Measurements from ENCODE around the gene CDC25C.

CDC25C gene

DNA sequence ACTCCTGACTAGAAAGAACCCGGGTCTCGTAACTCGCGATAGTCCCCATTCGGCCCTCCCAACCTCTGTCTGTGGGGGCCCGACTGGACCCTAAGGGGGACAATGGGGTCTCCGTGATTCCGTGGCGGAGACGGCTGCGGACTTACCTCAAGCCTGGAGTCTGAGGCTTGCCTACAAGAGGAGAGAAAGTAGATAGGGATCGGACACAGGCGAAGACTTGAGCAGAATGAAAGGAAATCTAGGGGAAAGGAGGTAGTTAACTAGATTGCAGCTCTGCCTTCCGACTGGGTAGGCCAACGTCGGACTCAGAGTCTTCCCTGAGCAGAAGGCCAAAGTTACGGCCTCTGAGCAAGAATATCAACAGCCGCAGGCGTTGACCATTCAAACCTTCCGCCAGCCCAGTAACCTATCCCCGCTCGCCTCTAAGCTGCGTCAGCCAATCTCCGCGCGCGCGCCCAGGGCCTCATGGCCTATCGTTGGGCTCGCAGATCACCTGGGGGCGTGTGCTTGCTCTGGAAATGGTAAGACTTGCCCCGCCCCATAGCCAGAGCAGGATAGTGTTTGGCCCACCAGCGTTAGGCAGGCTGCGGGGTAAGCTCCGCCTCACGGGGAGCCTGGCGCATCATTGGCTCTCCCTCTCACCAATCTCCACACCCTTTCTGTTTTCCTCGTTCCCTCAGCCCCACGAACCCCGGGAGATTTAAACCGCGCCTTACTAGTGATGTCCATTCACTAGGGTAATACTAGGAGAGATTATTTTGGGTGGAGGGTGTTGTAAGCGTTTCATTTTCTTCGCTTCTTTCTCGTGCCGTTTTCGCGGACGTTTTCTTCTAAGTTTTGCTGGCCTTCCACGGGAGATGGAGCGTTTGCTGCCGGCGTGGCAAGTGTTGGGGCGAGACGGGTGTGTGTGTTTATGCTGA, at the start of gene CDC25C:
Gene CDC25C, minus strand, starts transcription at position 356 of the 920 bp plus-strand sequence. CDS start 624 bp downstream, outside the sequence.
- DNase-seq (ENCODE audit: low read depth in 2 of 3, low spot score in 2 of 3) = peak; percentile 86 to 91 (median 89)

DNA sequence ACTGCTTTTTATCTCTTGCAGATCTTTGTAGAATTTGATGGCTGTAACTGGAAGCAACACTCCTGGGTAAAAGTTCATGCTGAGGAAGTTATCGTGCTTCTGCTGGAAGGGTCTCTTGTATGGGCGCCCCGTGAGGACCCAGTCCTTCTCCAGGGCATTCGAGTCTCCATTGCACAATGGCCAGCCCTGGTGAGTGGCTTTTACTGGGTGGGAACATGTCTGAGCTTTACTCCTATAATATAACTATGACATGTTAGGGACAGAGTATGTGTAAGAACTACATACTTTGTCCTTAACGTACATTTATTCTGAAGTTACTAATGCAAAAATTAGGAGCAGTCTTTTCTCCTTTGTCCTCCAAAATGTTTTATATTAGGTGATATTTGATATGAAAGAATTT, 41.0 kb upstream of the CDC25C start:
- DNase-seq (ENCODE audit: low read depth in 2 of 3, low spot score in 2 of 3) = no peak

DNA sequence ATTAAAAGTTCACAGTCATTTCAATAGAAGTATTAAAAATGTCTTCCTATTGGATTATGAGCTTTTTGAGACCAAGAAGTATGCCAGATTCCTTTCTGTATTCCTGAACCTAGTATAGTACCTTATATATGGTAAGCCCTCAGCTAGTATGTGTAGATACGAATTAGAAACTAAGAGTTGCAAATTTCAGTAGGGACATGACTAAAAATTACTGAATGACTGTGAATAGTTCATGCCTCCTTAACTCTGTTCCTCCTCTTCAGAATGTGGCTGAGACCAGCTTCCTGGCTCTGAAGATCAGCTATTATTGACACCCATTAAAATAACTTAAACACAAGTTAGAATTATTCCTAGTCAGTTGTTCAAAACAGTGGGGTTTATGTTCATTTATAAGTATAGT, 40.6 kb upstream of the CDC25C start:
- no peak for DNase-seq (ENCODE audit: low read depth in 2 of 3, low spot score in 2 of 3)

DNA sequence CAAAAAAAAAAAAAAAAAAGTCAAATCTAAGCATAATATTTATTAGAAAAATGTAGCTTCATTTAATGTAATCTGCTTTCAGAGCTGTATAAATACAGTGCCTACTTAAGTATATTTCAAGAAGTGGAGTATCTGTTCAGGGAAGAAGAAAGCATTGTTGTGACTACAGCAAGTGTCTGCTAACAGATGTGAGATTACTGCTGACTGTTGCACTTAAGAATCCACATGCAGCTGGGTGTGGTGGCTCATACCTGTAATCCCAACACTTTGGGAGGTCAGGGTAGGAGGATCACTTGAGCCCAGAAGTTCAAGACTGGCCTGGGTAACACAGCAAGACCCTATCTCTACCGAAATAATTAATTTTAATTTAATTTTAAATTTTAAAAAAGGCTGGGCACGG, 39.9 kb upstream of the CDC25C start:
- DNase-seq (ENCODE audit: low read depth in 2 of 3, low spot score in 2 of 3) = no peak

DNA sequence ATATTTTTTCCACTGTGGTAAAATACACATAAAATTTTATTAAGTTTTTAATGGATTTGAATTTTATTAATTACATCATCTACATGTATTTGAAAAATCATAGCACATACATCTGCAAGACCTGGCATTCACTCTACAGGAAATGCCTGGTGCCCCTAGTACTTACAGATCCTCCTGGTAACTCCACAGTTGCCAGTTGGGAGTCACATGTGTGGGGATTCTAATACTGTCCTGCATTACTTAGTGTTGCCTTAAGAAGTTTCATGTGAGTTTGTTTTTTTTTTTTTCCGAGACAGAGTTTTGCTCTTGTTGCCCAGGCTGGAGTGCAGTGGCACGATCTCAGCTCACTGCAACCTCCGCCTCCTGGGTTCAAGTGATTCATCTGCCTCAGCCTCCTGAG, 38.9 kb upstream of the CDC25C start:
- DNase-seq (ENCODE audit: low read depth in 2 of 3, low spot score in 2 of 3) = no peak

DNA sequence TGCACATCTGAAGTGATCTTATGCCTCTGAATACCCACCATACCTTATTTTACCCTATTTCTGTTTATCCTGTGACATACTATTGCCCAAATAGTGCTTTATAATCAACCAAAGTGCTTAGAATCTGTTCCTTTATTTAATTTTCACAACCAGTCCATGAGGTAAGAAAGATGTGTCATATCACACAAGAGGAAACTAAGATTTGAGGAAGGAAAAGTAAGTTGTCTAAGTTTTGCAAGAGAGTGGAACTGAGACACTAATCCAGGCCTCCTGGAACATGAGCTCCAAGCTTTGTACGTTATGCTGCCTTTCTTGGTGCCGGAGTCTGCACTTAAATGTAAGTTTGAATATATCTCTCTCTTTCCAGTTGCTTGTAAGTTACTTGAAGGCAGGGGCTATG, 38.1 kb upstream of the CDC25C start:
- DNase-seq (ENCODE audit: low read depth in 2 of 3, low spot score in 2 of 3) = no peak

DNA sequence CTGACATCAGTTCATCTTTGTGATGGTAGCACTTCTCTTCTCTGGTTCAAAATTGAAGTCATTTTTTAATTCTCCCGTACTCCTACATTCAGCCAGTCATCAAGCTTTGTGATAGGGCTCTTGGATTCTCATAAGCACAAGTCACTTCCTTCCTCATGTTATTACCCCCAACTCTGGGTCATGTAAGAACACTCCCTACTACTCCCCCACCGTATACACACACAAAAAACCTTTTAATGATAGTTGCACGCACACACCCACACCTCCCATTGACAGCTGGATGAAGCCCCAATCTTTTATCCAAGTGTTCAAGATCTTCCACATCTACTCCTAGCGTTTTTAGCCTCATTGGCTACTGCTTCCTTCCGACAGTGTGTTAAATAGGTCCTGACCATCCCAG, 37.7 kb upstream of the CDC25C start:
- DNase-seq (ENCODE audit: low read depth in 2 of 3, low spot score in 2 of 3) = no peak

DNA sequence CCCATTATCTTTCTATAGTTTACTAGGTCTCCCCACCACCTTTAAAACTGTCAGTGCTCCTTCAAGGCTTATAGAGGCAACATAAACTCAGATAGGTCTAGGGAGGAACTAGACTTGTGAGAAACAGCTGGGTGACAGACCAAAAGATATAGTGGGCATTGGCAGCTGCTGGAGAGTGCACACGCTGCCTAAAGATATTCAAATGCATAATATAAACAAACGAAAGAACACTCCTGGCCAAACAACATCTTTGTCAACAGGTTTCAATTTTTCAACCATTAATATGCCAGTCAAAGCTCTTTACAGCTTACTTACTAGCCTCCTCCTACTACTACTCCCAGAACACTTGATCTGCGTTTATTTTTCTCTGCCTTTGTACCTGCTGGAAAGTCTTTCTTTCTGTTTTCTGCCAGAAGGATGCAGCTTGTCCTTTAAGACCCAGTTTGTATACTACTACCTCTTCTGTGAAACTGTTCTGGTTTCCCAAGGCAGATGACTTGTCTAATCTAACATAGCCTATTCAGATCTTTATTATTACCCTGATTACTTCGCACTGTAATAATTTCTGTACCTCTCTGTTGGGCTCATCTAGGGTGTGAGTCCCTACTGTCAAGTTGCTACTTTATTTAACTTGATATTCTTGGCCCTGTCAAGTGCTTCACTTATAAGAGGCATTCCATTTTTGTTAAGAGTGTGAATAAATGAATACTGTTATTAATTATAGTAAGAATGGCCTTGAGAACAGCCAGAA, 35.2 kb upstream of the CDC25C start:
- DNase-seq (ENCODE audit: low read depth in 2 of 3, low spot score in 2 of 3) = no peak

DNA sequence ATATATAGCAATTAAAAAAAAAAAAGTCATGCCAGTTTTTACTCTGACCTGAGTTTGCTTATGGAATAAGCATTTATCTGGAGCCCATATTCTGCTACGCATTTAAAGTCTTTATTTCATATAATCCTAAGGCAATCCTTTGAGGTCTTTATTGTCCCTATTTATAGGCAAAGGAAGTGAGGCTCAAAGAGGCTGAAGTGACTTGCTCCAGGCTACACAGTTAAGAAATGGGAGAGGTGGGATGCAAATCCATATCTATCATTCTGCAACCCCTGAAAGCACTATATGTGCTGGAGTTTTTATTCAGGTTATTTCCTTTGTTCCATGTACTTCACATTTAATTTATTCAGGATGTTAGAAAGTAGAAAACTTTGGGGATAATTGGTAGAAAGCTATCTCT, 33.0 kb upstream of the CDC25C start:
- DNase-seq (ENCODE audit: low read depth in 2 of 3, low spot score in 2 of 3) = no peak

DNA sequence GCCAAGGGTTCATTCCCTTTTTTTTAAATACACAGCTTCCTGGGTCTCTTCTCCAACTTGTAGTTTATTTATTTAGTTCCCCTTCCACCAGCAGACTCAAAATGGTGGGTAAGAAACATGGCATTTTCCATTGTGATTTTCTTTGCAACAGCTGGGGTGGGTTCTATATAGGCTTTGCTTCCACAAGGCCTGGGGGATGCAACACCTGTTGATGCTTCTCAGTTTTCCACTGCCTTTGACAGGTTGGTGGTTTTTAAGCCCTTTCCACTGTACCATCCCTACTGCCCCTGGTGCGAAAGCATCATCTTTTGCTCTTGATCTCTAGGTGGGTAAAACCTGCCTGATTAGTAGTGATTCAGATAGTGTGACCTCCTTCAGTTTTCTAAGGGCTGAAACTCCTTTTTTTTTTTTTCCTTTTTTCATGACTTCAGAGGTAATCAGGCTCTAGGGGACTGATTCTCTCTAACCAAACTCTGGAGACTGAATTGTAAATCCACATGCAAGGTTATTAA, 29.4 kb upstream of the CDC25C start:
- DNase-seq (ENCODE audit: low read depth in 2 of 3, low spot score in 2 of 3) = no peak

DNA sequence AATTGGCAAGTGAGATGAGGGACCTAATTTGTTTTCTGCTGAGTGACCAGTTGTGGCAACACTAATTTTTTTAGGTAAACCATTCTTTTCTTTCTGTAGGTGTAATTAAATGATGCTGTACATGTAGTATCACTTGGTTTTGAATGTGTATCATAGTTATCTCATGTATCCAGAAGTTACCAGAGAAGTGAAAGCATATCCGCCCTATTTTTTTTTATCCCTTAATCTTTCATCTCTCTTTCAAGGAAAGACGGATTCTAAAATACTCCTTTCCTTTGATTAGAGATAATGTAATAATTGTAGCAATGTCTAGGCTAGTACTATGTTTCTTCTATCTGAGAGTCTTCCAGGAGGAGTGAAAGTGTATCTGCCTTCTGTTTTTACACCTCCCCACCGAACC, 28.0 kb upstream of the CDC25C start:
- no peak for DNase-seq (ENCODE audit: low read depth in 2 of 3, low spot score in 2 of 3)

DNA sequence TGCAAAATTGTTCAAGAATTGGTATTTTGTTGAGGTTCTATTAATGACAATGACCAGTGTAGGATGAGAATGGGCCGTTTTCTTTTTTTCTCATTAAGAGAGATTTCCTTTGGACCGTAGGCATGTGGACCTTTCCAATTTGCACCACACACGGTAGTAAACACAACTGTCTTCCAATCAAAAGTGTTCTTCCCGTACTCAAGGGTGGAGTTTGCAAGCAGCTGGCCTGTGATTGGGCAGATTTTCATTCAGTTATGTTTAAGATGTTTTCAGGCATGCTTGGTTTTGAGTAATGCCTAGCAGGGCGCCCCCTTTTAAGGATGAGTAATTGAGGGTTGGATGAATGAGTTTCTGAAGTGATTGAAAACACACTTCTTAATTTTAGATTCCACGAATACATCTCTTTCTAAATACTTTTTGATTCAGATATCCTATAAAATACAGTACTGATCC, 23.3 kb upstream of the CDC25C start:
- DNase-seq (ENCODE audit: low read depth in 2 of 3, low spot score in 2 of 3) = peak in 1 of 3 experiments; percentile 28

DNA sequence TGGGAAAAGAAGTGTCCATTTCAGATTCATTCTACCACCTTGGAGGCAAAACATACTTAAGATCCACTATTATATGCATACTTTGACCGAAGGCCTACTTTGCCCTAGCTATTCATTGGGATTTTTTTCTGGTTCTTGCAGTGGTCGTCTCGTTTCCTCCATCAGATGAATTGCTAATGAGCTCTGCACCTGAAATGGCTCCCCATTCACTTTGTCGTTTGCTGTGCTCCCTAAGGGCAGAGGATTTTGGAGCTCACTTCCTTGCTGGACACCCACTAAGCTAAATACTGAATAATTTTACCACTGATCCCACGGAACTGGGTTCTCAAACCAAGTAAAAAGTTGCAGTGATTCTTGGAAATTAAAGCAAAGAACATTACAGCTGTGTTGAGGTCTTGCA, 22.8 kb upstream of the CDC25C start:
- DNase-seq (ENCODE audit: low read depth in 2 of 3, low spot score in 2 of 3) = no peak

DNA sequence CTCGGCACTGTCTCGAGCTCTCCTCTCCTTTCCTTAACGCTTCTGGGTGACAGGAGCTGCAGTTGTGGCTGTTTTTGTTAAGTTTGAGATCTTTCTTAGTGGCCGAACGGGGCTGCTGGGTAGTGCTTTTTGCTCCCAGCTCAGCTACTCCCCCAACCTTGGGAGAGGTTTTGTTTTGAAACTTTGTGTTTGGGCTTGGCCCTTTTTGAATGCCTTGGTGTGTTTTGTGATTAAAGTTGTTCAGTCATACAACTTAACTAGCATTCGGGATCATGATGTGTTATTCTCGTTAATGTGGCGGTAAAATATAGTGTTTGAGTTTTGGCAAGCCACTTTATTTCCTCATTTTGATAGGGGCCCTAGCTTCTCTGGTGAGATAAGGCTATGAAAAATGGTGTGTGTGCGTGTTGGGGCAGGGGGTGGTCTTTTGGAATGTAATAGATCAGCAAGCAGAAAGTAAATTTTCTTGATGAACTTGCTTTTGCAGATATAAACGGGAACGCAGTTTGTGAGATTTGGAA, 22.0 kb upstream of the CDC25C start:
- DNase-seq (ENCODE audit: low read depth in 2 of 3, low spot score in 2 of 3) = no peak

DNA sequence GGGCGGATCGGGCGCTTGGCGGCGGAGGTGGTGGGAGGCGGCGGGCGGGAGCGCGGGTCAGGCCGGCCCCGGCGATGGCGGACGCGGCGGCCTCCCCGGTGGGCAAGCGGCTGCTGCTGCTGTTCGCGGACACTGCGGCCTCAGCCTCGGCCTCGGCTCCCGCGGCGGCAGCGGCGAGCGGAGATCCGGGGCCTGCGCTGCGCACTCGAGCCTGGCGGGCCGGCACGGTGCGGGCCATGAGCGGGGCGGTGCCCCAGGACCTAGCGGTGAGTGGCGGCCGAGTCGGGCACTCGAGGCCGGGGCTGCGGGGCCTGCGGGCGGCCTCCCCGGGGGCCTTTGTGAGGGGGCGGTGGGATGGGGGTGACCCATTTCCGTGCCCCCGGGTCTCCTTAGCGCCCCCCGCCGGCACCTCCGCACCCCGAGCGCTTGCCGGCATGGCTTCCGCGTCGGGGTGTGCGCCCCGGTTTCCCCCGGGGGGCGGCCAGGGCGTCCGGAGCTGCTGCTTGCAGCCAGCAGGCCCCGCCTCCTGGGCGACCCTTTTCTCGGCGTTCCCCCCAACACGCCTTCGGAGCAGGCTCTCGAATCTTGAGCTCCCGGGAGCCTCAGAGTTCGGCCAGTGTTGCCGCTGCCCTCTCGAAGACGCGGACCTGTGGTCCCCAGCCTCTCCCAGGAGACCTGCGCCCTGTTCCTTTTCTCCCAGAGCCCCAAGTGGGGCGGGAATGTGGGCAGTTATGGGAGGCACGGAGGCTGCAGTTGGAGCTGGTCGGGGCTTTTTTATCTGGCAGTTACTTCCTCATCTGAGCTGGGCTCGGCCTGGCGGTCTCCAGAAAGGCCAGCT, 21.3 kb upstream of the CDC25C start:
- peak; percentile 28 to 52 (median 48) for DNase-seq (ENCODE audit: low read depth in 2 of 3, low spot score in 2 of 3)

DNA sequence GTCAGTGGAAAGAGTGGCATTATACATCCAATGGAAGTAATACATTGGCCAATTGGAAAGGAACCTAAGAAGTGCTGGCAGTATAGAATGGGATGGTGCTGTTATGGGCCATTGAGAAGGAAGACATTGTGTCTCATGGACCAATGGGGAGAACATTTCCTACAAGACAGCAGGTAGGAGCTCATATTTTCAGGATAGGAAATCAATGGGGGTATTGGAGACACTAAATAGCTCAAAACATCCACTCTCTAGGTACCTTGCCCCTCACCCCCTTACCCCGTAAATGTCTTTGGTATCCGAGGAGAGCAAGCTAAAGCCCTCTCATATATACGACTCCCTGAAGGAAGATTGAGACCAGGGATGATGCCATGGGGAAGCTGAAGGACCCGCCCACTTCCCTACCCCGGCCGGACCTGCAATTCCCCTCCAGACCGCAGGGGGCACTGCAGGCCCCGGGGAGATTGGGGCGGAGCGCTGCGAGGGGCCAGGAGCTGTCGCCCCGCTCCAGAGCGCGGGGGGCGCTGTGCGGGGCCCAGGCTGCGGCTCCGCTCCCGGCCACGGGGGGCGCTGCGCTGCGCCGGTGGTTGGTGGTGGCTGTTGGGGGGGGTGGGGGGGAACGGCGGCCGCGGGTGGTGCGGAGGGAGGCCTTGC, 20.6 kb upstream of the CDC25C start, which contains the start of gene KDM3B:
Gene KDM3B, plus strand, starts transcription at position 615 of the 651 bp plus-strand sequence. CDS start 111 bp downstream, outside the sequence.
- DNase-seq (ENCODE audit: low read depth in 2 of 3, low spot score in 2 of 3) = peak; percentile 93 to 95 (median 95)

DNA sequence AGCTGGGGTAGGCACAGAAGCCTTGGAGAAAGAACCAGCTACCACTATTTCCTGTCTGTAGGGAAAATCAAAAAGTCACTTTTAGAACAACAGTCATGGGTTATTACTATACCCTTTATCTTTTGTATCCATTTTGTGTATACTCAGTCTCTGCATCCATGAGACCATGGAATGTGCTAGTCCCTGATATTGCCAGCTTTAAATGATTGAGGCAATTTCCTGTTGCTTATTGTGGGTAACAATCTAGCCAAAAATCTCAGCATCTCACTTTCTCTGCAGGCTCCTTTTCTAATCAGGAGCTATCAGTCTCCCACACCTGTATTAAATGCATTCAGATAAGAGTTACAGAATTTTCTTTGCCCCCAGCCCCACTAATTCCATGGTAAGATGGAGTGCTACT, 19.9 kb upstream of the CDC25C start:
- no peak for DNase-seq (ENCODE audit: low read depth in 2 of 3, low spot score in 2 of 3)

DNA sequence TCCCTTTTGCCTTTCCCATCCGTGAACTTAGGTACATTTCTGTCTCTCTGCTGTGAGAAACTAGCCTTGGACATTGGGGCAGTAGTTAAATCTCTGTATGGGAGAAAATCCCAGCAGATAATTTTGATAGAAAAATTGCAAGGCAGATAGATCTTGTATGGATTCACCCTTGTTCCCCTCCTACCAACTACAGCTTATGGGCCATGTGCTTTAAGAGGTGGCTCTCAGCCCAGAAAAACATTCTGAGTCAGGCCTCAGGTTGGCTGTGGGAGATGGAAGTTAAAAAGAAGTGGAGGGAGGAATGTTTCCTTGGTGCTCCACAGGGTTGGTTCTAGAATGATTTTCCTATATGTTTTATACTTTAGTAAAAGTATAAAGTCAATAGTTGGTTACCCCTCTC, 19.5 kb upstream of the CDC25C start:
- DNase-seq (ENCODE audit: low read depth in 2 of 3, low spot score in 2 of 3) = no peak

DNA sequence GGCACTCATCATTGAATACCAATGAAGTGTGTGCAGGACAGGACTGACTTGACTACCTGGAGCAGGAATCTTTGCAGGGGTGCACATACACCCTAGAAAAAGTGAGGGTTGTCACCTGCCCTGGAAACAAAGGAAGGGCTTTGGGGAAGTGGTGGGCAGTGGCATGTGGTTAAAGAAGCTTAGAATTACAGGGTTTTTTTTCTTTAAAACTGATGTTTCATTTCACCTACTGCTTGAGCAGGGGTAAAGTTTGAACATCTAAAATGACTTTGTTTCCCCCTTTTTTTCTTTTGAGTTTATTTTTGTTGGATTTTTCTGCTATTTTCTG, 18.9 kb upstream of the CDC25C start:
- DNase-seq (ENCODE audit: low read depth in 2 of 3, low spot score in 2 of 3) = no peak

DNA sequence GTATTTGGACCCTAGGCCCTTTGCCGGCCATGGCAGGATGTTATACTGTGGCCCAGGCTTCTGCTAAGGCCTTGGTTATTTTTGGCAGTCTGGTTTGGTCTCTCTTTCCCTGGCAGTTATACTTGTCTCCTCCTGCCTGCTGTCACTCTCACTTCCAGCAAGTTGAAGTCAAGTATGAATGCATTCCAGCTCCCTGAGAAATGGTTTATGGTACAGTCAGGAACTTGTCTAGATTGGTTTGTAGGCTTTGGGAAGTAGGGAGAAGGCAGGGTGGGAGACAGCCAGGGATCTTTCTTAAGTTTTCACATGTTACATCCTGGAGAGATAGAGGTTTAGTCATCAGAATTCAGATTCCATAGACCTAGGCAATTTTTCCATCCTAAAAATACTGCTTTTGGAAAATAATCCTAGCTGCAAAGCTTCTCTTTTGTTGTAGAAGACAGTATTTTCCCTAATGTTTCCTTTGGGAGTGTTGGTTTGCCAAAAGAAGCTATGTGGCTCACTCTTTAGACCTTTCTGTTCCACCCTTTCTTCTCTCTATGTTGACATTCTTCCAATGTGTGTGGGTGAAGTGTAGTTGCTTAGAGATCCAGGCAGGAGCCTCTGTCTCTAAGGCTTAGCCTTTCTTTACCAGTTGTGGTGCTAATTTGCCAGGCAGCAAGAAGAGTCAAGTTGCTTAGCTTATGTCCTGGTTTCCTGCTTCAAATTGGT, 18.4 kb upstream of the CDC25C start:
- no peak for DNase-seq (ENCODE audit: low read depth in 2 of 3, low spot score in 2 of 3)
